ENCODE data around the gene GUK1.

Gene GUK1

GRCh38 chr1:228176461-228177182 lies 36.5 kb downstream of the GUK1 start:
- no peak for DNase-seq (ENCODE audit: low read depth, low spot score)
- Histone ChIP-seq H3K36me3 (ENCODE audit: insufficient read depth, low read length) (no peaks in the 10 kb centered on the region), H3K27ac (no peak overlapping the region), H3K9ac (ENCODE audit: insufficient read length) (no peak overlapping the region), H3K4me3 (no peak overlapping the region), H3K9me3 (ENCODE audit: low read depth, low read length) (no peaks in the 10 kb centered on the region)
- TF ChIP-seq EZH2 (IDR thresholded peaks at IDR 0.05) (no peak), FOXP2 (optimal IDR thresholded peaks at IDR 0.05; ENCODE audit: control extremely low read depth, extremely low read length, insufficient read depth) (no peak), POLR2AphosphoS5 (IDR thresholded peaks at IDR 0.05; ENCODE audit: borderline replicate concordance, low read depth, low read length) (no peak)

GRCh38 chr1:228177183-228177475 lies 37.0 kb downstream of the GUK1 start:
- no peak overlapping the region for H3K4me3 ChIP-seq
- TF ChIP-seq POLR2AphosphoS5 (IDR thresholded peaks at IDR 0.05; ENCODE audit: borderline replicate concordance, low read depth, low read length) (no peak), FOXP2 (optimal IDR thresholded peaks at IDR 0.05; ENCODE audit: control extremely low read depth, extremely low read length, insufficient read depth) (no peak), EZH2 (IDR thresholded peaks at IDR 0.05) (no peak)
- H3K36me3 ChIP-seq (ENCODE audit: insufficient read depth, low read length), result no peaks in the 10 kb centered on the region
- no peak overlapping the region for H3K27ac ChIP-seq
- no peak for DNase-seq (ENCODE audit: low read depth, low spot score)
- H3K9me3 ChIP-seq (ENCODE audit: low read depth, low read length), result no peaks in the 10 kb centered on the region
- H3K9ac ChIP-seq (ENCODE audit: insufficient read length), result no peak overlapping the region

GRCh38 chr1:228177721-228178710 lies 37.9 kb downstream of the GUK1 start:
- H3K9me3 ChIP-seq (ENCODE audit: low read depth, low read length), result no peaks in the 10 kb centered on the region
- H3K27ac ChIP-seq, result no peak overlapping the region
- DNase-seq (ENCODE audit: low read depth, low spot score), result no peak
- no peak overlapping the region for H3K4me3 ChIP-seq
- H3K36me3 ChIP-seq (ENCODE audit: insufficient read depth, low read length), result no peaks in the 10 kb centered on the region
- H3K9ac ChIP-seq (ENCODE audit: insufficient read length), result no peak overlapping the region
- TF ChIP-seq EZH2 (IDR thresholded peaks at IDR 0.05), result no peak
- no peak for TF ChIP-seq POLR2AphosphoS5 (IDR thresholded peaks at IDR 0.05; ENCODE audit: borderline replicate concordance, low read depth, low read length)
- no peak for TF ChIP-seq FOXP2 (optimal IDR thresholded peaks at IDR 0.05; ENCODE audit: control extremely low read depth, extremely low read length, insufficient read depth)

DNA sequence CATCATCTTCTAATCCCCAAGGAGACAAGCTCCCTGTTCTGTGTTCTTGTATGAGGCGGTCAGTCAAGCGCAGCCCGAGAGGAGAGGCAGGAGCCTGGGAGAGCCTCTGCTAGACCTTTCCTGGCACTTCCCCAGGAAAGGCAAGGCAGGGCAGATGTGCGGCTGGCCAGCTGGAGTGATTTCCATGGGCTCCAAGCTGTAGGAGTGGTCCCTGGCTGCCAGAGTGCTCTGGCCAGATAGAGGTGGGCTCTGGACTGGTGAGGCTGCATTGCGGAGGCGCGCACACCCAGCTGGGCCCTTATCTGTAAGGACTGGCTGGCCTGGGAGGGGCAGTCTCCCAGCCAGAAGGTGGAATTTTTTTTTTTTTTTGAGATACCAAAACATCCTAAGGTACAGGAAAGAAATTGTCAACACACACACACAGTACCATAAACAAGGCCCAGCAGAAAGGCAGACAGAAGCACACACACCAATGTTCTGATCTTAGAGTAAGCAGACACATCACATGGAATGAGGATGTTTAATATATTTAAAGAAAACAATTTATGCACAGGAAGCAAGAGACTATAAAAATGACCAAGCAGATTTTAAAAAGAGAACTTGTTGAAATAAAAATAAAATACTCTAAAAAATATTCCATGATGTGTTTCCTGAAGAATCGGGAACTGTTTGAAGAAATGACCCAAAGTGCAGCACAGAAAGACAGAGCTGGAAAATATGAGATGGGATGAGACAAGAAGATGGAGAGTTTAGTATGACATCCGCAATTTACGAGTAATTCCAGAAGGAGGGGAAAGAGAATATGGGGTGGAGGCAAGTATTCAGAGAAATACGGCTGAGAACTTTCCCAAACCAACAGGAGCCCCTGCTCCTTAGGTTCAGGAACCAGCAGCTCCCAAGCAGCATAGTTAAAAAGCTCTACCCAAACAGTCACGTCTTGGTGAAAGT lies 38.9 kb downstream of the GUK1 start:
- Histone ChIP-seq H3K4me3 (no peak overlapping the region), H3K36me3 (ENCODE audit: insufficient read depth, low read length) (no peaks in the 10 kb centered on the region), H3K27ac (no peak overlapping the region), H3K9me3 (ENCODE audit: low read depth, low read length) (no peaks in the 10 kb centered on the region), H3K9ac (ENCODE audit: insufficient read length) (no peak overlapping the region)
- TF ChIP-seq FOXP2 (optimal IDR thresholded peaks at IDR 0.05; ENCODE audit: control extremely low read depth, extremely low read length, insufficient read depth) (no peak), EZH2 (IDR thresholded peaks at IDR 0.05) (no peak)
- no peak for DNase-seq (ENCODE audit: low read depth, low spot score)

DNA sequence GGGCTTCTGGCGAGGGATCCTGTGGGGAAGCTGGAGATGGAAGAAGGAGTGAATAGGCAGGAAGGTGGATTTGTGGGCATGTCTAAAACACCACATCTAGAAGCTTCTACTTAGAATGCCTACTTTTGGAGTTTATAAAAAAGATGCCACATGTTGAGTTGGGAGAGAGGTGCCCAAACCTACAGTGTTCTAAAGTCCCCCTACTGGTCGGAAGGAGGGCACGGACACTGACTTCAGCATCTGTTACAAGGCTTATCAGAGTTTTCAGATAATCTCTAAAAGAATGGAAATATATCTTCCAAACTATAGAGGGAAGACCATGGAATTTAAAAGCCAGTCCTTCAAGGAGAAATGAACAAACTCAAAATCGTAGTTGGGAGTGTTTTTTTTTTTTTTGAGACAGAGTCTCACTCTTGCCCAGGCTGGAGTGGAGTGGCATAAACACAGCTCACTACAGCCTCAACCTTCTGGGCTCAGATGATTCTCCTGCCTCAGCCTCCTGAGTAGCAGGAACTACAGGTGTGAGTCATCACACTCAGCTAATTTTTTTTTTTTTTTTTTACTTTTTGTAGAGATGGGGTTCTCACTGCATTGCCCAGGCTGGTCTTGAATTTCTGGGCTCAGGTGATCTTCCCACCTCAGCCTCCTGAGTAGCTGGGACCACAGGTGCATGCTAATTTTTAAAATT lies 40.3 kb downstream of the GUK1 start:
- Histone ChIP-seq H3K36me3 (ENCODE audit: insufficient read depth, low read length) (no peaks in the 10 kb centered on the region), H3K9me3 (ENCODE audit: low read depth, low read length) (no peaks in the 10 kb centered on the region), H3K27ac (no peak overlapping the region), H3K9ac (ENCODE audit: insufficient read length) (no peak overlapping the region), H3K4me3 (no peak overlapping the region)
- TF ChIP-seq EZH2 (IDR thresholded peaks at IDR 0.05) (no peak), POLR2AphosphoS5 (IDR thresholded peaks at IDR 0.05; ENCODE audit: borderline replicate concordance, low read depth, low read length) (no peak), FOXP2 (optimal IDR thresholded peaks at IDR 0.05; ENCODE audit: control extremely low read depth, extremely low read length, insufficient read depth) (no peak)
- DNase-seq (ENCODE audit: low read depth, low spot score), result no peak

GRCh38 chr1:228180959-228181644 lies 41.0 kb downstream of the GUK1 start:
- Histone ChIP-seq H3K9me3 (ENCODE audit: low read depth, low read length) (no peaks in the 10 kb centered on the region), H3K4me3 (no peak overlapping the region), H3K9ac (ENCODE audit: insufficient read length) (no peak overlapping the region), H3K27ac (no peak overlapping the region), H3K36me3 (ENCODE audit: insufficient read depth, low read length) (no peaks in the 10 kb centered on the region)
- TF ChIP-seq FOXP2 (optimal IDR thresholded peaks at IDR 0.05; ENCODE audit: control extremely low read depth, extremely low read length, insufficient read depth) (no peak), EZH2 (IDR thresholded peaks at IDR 0.05) (no peak), POLR2AphosphoS5 (IDR thresholded peaks at IDR 0.05; ENCODE audit: borderline replicate concordance, low read depth, low read length) (no peak)
- no peak for DNase-seq (ENCODE audit: low read depth, low spot score)

GRCh38 chr1:228181645-228182034 lies 41.6 kb downstream of the GUK1 start:
- TF ChIP-seq POLR2AphosphoS5 (IDR thresholded peaks at IDR 0.05; ENCODE audit: borderline replicate concordance, low read depth, low read length) (no peak), EZH2 (IDR thresholded peaks at IDR 0.05) (no peak), FOXP2 (optimal IDR thresholded peaks at IDR 0.05; ENCODE audit: control extremely low read depth, extremely low read length, insufficient read depth) (no peak)
- no peaks in the 10 kb centered on the region for H3K9me3 ChIP-seq (ENCODE audit: low read depth, low read length)
- no peak overlapping the region for H3K9ac ChIP-seq (ENCODE audit: insufficient read length)
- H3K36me3 ChIP-seq (ENCODE audit: insufficient read depth, low read length), result no peaks in the 10 kb centered on the region
- no peak overlapping the region for H3K27ac ChIP-seq
- H3K4me3 ChIP-seq, result no peak overlapping the region
- DNase-seq (ENCODE audit: low read depth, low spot score), result no peak

All from SK-N-MC (cell line).